Mesendoderm (in vitro differentiated cells): ENCODE data around the gene SMAD9.

ENCODE experiments used
- DNase-seq: peaks from one replicate; pipeline ENCODE4 v3.0.0; 2013
- H2AK5ac ChIP-seq: 2 replicates; pipeline ENCODE4 v1.6.1; 2013; ENCODE audit warnings: low read length, inconsistent platforms
- H2BK120ac ChIP-seq: 2 replicates; pipeline ENCODE4 v1.6.1; 2013; ENCODE audit warnings: low read depth, mild to moderate bottlenecking, low read length, moderate library complexity, mixed read lengths
- H2BK15ac ChIP-seq: replicated peaks from 2 replicates; pipeline ENCODE4 v1.6.1; 2013; ENCODE audit warnings: low read depth, mild to moderate bottlenecking, moderate library complexity
- H2BK5ac ChIP-seq: 2 replicates; pipeline ENCODE4 v1.6.1; 2013; ENCODE audit warnings: low read length, inconsistent platforms
- H3K18ac ChIP-seq: 2 replicates; pipeline ENCODE4 v1.6.1; 2013; ENCODE audit warnings: mild to moderate bottlenecking, low read length, mixed read lengths
- H3K23ac ChIP-seq: one replicate; pipeline ENCODE4 v1.6.1; 2013; ENCODE audit warnings: low read length
- H3K27ac ChIP-seq: 2 replicates; pipeline ENCODE4 v1.5.1; 2013; ENCODE audit warnings: low read depth, mild to moderate bottlenecking, inconsistent platforms, low read length, moderate library complexity
- H3K27me3 ChIP-seq: 2 replicates; pipeline ENCODE4 v1.6.1; 2013; ENCODE audit warnings: low read length, control low read depth, mild to moderate bottlenecking, inconsistent platforms; ENCODE audit not compliant: insufficient read depth, poor library complexity
- H3K36me3 ChIP-seq: 2 replicates; pipeline ENCODE4 v1.6.1; 2013; ENCODE audit warnings: low read length, inconsistent platforms; ENCODE audit not compliant: control insufficient read depth, insufficient read depth
- H3K4ac ChIP-seq: one replicate; pipeline ENCODE4 v1.6.1; 2013; ENCODE audit warnings: low read depth, mild to moderate bottlenecking, low read length, moderate library complexity
- H3K4me1 ChIP-seq: 2 replicates; pipeline ENCODE4 v1.6.1; 2013; ENCODE audit warnings: low read depth, low read length, inconsistent platforms; ENCODE audit not compliant: control insufficient read depth
- H3K4me2 ChIP-seq: 2 replicates; pipeline ENCODE4 v1.6.1; 2013; ENCODE audit warnings: low read length
- H3K4me3 ChIP-seq: 2 replicates; pipeline ENCODE4 v1.5.1; 2013; ENCODE audit warnings: mild to moderate bottlenecking, low read length
- H3K56ac ChIP-seq: one replicate; pipeline ENCODE4 v1.6.1; 2013; ENCODE audit warnings: low read length
- H3K79me1 ChIP-seq: 2 replicates; pipeline ENCODE4 v1.6.1; 2013; ENCODE audit warnings: low read length, inconsistent platforms
- H3K79me2 ChIP-seq: 2 replicates; pipeline ENCODE4 v1.6.1; 2013; ENCODE audit warnings: mild to moderate bottlenecking, low read length; ENCODE audit not compliant: control insufficient read depth, insufficient read depth
- H3K9ac ChIP-seq: 2 replicates; pipeline ENCODE4 v1.6.1; 2013; ENCODE audit warnings: low read length, inconsistent platforms
- H4K5ac ChIP-seq: one replicate; pipeline ENCODE4 v1.6.1; 2013; ENCODE audit warnings: low read length
- H4K8ac ChIP-seq: one replicate; pipeline ENCODE4 v1.6.1; 2013; ENCODE audit warnings: low read depth, mild to moderate bottlenecking, control low read depth, low read length, moderate library complexity
- WGBS: extraction: QIAGEN DNeasy Blood & Tissue Kit; methylation state at CpG from one replicate; pipeline ENCODE4 v1.1.7; 2013; ENCODE audit warnings: low lambda C conversion rate, missing lambda C conversion rate; ENCODE audit not compliant: insufficient coverage; ENCODE audit errors: extremely low coverage; 5-methylcytosine and 5-hydroxymethylcytosine counted together

SMAD9 gene

GRCh38 chr13:36882829-36883390 lies 37.1 kb downstream of the SMAD9 start:
- Histone ChIP-seq H3K9ac (no peak overlapping the region), H3K4me1 (peaks cover 7% of the 10 kb centered on the region), H4K8ac (no peak overlapping the region), H3K36me3 (no peaks in the 10 kb centered on the region), H2BK15ac (no peak overlapping the region), H3K27ac (no peak overlapping the region), H3K79me1 (no peaks in the 10 kb centered on the region), H2BK5ac (no peak overlapping the region), H3K4ac (no peak overlapping the region), H2BK120ac (no peak overlapping the region), H4K5ac (no peak overlapping the region), H3K18ac (no peak overlapping the region), H3K4me3 (no peak overlapping the region), H3K79me2 (no peaks in the 10 kb centered on the region), H2AK5ac (no peak overlapping the region), H3K23ac (no peak overlapping the region), H3K56ac (no peak overlapping the region), H3K4me2 (no peak overlapping the region), H3K27me3 (no peaks in the 10 kb centered on the region)
- WGBS: no CpG with 5 or more reads among the region's 6 CpGs
- no peak for DNase-seq

GRCh38 chr13:36880961-36881360 lies 39.1 kb downstream of the SMAD9 start:
- Histone ChIP-seq H3K4me3 (no peak overlapping the region), H3K36me3 (no peaks in the 10 kb centered on the region), H3K4ac (no peak overlapping the region), H4K8ac (no peak overlapping the region), H4K5ac (no peak overlapping the region), H3K18ac (no peak overlapping the region), H3K27me3 (no peaks in the 10 kb centered on the region), H3K4me2 (no peak overlapping the region), H2AK5ac (no peak overlapping the region), H3K4me1 (no peaks in the 10 kb centered on the region), H3K79me2 (no peaks in the 10 kb centered on the region), H3K79me1 (no peaks in the 10 kb centered on the region), H2BK5ac (no peak overlapping the region), H2BK120ac (no peak overlapping the region), H3K9ac (no peak overlapping the region), H3K23ac (no peak overlapping the region), H3K56ac (no peak overlapping the region), H3K27ac (no peak overlapping the region), H2BK15ac (no peak overlapping the region)
- no CpG with 5 or more reads among the region's 2 CpGs for WGBS
- DNase-seq: no peak

GRCh38 chr13:36879218-36879938 lies 40.7 kb downstream of the SMAD9 start:
- WGBS: no CpG with 5 or more reads among the region's 34 CpGs

GRCh38 chr13:36875961-36876360 lies 44.1 kb downstream of the SMAD9 start:
- no CpG with 5 or more reads among the region's 4 CpGs for WGBS
- no peaks in the 10 kb centered on the region for H3K79me2 ChIP-seq
- H3K4ac ChIP-seq: no peak overlapping the region
- no peak overlapping the region for H3K4me2 ChIP-seq
- H3K18ac ChIP-seq: no peak overlapping the region
- H3K79me1 ChIP-seq: no peaks in the 10 kb centered on the region
- H3K4me1 ChIP-seq: no peaks in the 10 kb centered on the region
- no peak overlapping the region for H2AK5ac ChIP-seq
- H2BK5ac ChIP-seq: no peak overlapping the region
- no peaks in the 10 kb centered on the region for H3K27me3 ChIP-seq
- no peak overlapping the region for H3K9ac ChIP-seq
- H3K56ac ChIP-seq: no peak overlapping the region
- H4K5ac ChIP-seq: no peak overlapping the region
- no peak overlapping the region for H3K27ac ChIP-seq
- H4K8ac ChIP-seq: no peak overlapping the region
- H2BK15ac ChIP-seq: no peak overlapping the region
- no peak for DNase-seq
- H3K23ac ChIP-seq: no peak overlapping the region
- H2BK120ac ChIP-seq: no peak overlapping the region
- no peaks in the 10 kb centered on the region for H3K36me3 ChIP-seq
- H3K4me3 ChIP-seq: no peak overlapping the region

More at GRCh38 chr13:36879218-36879938, 40.7 kb downstream of the SMAD9 start:
- no peak overlapping the region for H3K27ac ChIP-seq
- no peak overlapping the region for H3K4me3 ChIP-seq
- no peak overlapping the region for H3K23ac ChIP-seq
- H3K79me1 ChIP-seq: no peaks in the 10 kb centered on the region
- no peaks in the 10 kb centered on the region for H3K36me3 ChIP-seq
- H2BK5ac ChIP-seq: no peak overlapping the region
- no peak for DNase-seq
- no peaks in the 10 kb centered on the region for H3K4me1 ChIP-seq
- H4K5ac ChIP-seq: no peak overlapping the region
- no peak overlapping the region for H3K4me2 ChIP-seq
- H2BK120ac ChIP-seq: no peak overlapping the region
- no peak overlapping the region for H3K18ac ChIP-seq
- H4K8ac ChIP-seq: no peak overlapping the region
- H2AK5ac ChIP-seq: no peak overlapping the region
- H3K56ac ChIP-seq: no peak overlapping the region
- no peaks in the 10 kb centered on the region for H3K79me2 ChIP-seq
- no peak overlapping the region for H2BK15ac ChIP-seq
- H3K9ac ChIP-seq: no peak overlapping the region
- H3K27me3 ChIP-seq: no peaks in the 10 kb centered on the region
- H3K4ac ChIP-seq: no peak overlapping the region

GRCh38 chr13:36875431-36875830 lies 44.6 kb downstream of the SMAD9 start:
- no peak for DNase-seq
- no peaks in the 10 kb centered on the region for H3K4me1 ChIP-seq
- no peak overlapping the region for H3K9ac ChIP-seq
- H3K4ac ChIP-seq: no peak overlapping the region
- WGBS: no CpG with 5 or more reads among the region's 4 CpGs
- H2BK5ac ChIP-seq: no peak overlapping the region
- H4K8ac ChIP-seq: no peak overlapping the region
- H3K27ac ChIP-seq: no peak overlapping the region
- no peaks in the 10 kb centered on the region for H3K79me2 ChIP-seq
- H3K36me3 ChIP-seq: no peaks in the 10 kb centered on the region
- H2AK5ac ChIP-seq: no peak overlapping the region
- H3K4me3 ChIP-seq: no peak overlapping the region
- H3K23ac ChIP-seq: no peak overlapping the region
- no peak overlapping the region for H2BK15ac ChIP-seq
- no peak overlapping the region for H3K18ac ChIP-seq
- no peak overlapping the region for H2BK120ac ChIP-seq
- no peaks in the 10 kb centered on the region for H3K27me3 ChIP-seq
- H3K4me2 ChIP-seq: no peak overlapping the region
- H3K79me1 ChIP-seq: no peaks in the 10 kb centered on the region
- no peak overlapping the region for H4K5ac ChIP-seq
- no peak overlapping the region for H3K56ac ChIP-seq

- H2AK5ac ChIP-seq: no peak overlapping the region
- no peak overlapping the region for H3K23ac ChIP-seq
- no peak overlapping the region for H3K4me3 ChIP-seq
- no CpG with 5 or more reads among the region's 10 CpGs for WGBS
- no peaks in the 10 kb centered on the region for H3K36me3 ChIP-seq
- no peak overlapping the region for H2BK5ac ChIP-seq
- no peak overlapping the region for H3K4me2 ChIP-seq
- no peak overlapping the region for H4K8ac ChIP-seq
- no peaks in the 10 kb centered on the region for H3K4me1 ChIP-seq
- no peak overlapping the region for H3K9ac ChIP-seq
- no peaks in the 10 kb centered on the region for H3K79me1 ChIP-seq
- H3K56ac ChIP-seq: no peak overlapping the region
- DNase-seq: no peak
- no peak overlapping the region for H2BK15ac ChIP-seq
- no peak overlapping the region for H3K18ac ChIP-seq
- H3K27ac ChIP-seq: no peak overlapping the region
- H4K5ac ChIP-seq: no peak overlapping the region
- no peak overlapping the region for H2BK120ac ChIP-seq
- no peaks in the 10 kb centered on the region for H3K27me3 ChIP-seq
- no peak overlapping the region for H3K4ac ChIP-seq
- no peaks in the 10 kb centered on the region for H3K79me2 ChIP-seq
Observed at GRCh38 chr13:36872621-36873020, 47.4 kb downstream of the SMAD9 start.
